Measurements from ENCODE around the gene ISM1. TPM values are rescaled to one million over a fixed set of nuclear protein-coding genes. Genes with fewer than 3 reads are reported as not detected.

The ISM1 gene
- total RNA-seq, 1 experiment from 2014 or later: not detected

GRCh38 chr20:13249798-13250170 is 28.7 kb downstream of the ISM1 start:
- in situ Hi-C loops (cut with HindIII; ENCODE audit: low sequenced_read_pairs): no loop called here
- DNase-seq (ENCODE audit: low spot score): no peak

GRCh38 chr20:13250251-13250650 is 29.2 kb downstream of the ISM1 start:
- in situ Hi-C loops (cut with HindIII; ENCODE audit: low sequenced_read_pairs): no loop called here
- no peak for DNase-seq (ENCODE audit: low spot score)

- in situ Hi-C loops (cut with HindIII; ENCODE audit: low sequenced_read_pairs): no loop called here
- DNase-seq (ENCODE audit: low spot score): no peak
Observed at GRCh38 chr20:13251106-13251903, 30.2 kb downstream of the ISM1 start.

GRCh38 chr20:13251904-13252297 is 30.8 kb downstream of the ISM1 start:
- in situ Hi-C loops (cut with HindIII; ENCODE audit: low sequenced_read_pairs): no loop called here
- DNase-seq (ENCODE audit: low spot score): no peak

GRCh38 chr20:13255356-13255755 is 34.3 kb downstream of the ISM1 start:
- in situ Hi-C loops (cut with HindIII; ENCODE audit: low sequenced_read_pairs): no loop called here
- no peak for DNase-seq (ENCODE audit: low spot score)

GRCh38 chr20:13256606-13257005 is 35.5 kb downstream of the ISM1 start:
- no peak for DNase-seq (ENCODE audit: low spot score)
- in situ Hi-C loops (cut with HindIII; ENCODE audit: low sequenced_read_pairs): no loop called here

GRCh38 chr20:13259921-13260320 is 38.8 kb downstream of the ISM1 start:
- in situ Hi-C loops (cut with HindIII; ENCODE audit: low sequenced_read_pairs): no loop called here
- DNase-seq (ENCODE audit: low spot score): no peak

- DNase-seq (ENCODE audit: low spot score): no peak
- in situ Hi-C loops (cut with HindIII; ENCODE audit: low sequenced_read_pairs): no loop called here
Observed at GRCh38 chr20:13260650-13261279, 39.7 kb downstream of the ISM1 start.

GRCh38 chr20:13261460-13262301 is 40.6 kb downstream of the ISM1 start:
- in situ Hi-C loops (cut with HindIII; ENCODE audit: low sequenced_read_pairs): no loop called here
- DNase-seq (ENCODE audit: low spot score): peak; percentile 3

GRCh38 chr20:13262302-13262650 is 41.2 kb downstream of the ISM1 start:
- DNase-seq (ENCODE audit: low spot score): no peak
- in situ Hi-C loops (cut with HindIII; ENCODE audit: low sequenced_read_pairs): no loop called here

- in situ Hi-C loops (cut with HindIII; ENCODE audit: low sequenced_read_pairs): no loop called here
Observed at GRCh38 chr20:13262671-13263360, 41.7 kb downstream of the ISM1 start.

GRCh38 chr20:13263451-13263850 is 42.4 kb downstream of the ISM1 start:
- in situ Hi-C loops (cut with HindIII; ENCODE audit: low sequenced_read_pairs): no loop called here
- DNase-seq (ENCODE audit: low spot score): no peak

More at GRCh38 chr20:13262671-13263360, 41.7 kb downstream of the ISM1 start:
- no peak for DNase-seq (ENCODE audit: low spot score)

GRCh38 chr20:13264907-13265306 is 43.8 kb downstream of the ISM1 start:
- DNase-seq (ENCODE audit: low spot score): no peak
- in situ Hi-C loops (cut with HindIII; ENCODE audit: low sequenced_read_pairs): no loop called here

- in situ Hi-C loops (cut with HindIII; ENCODE audit: low sequenced_read_pairs): no loop called here
- DNase-seq (ENCODE audit: low spot score): no peak
Observed at GRCh38 chr20:13265941-13266340, 44.9 kb downstream of the ISM1 start.

- in situ Hi-C loops (cut with HindIII; ENCODE audit: low sequenced_read_pairs): no loop called here
- no peak for DNase-seq (ENCODE audit: low spot score)
Observed at GRCh38 chr20:13267231-13267630, 46.2 kb downstream of the ISM1 start.

- no peak for DNase-seq (ENCODE audit: low spot score)
- in situ Hi-C loops (cut with HindIII; ENCODE audit: low sequenced_read_pairs): no loop called here
Observed at GRCh38 chr20:13268953-13269352, 47.9 kb downstream of the ISM1 start.

GRCh38 chr20:13270211-13270610 is 49.1 kb downstream of the ISM1 start:
- no peak for DNase-seq (ENCODE audit: low spot score)
- in situ Hi-C loops (cut with HindIII; ENCODE audit: low sequenced_read_pairs): no loop called here

- in situ Hi-C loops (cut with HindIII; ENCODE audit: low sequenced_read_pairs): no loop called here
- DNase-seq (ENCODE audit: low spot score): no peak
Observed at GRCh38 chr20:13271098-13271497, 50.0 kb downstream of the ISM1 start.

Measured in G401 (cell line).